ENCODE measurements around the gene CELF2.
A peak's percentile ranks its signal among the peaks of the same experiment; 100 is the strongest.

CELF2 gene

DNA sequence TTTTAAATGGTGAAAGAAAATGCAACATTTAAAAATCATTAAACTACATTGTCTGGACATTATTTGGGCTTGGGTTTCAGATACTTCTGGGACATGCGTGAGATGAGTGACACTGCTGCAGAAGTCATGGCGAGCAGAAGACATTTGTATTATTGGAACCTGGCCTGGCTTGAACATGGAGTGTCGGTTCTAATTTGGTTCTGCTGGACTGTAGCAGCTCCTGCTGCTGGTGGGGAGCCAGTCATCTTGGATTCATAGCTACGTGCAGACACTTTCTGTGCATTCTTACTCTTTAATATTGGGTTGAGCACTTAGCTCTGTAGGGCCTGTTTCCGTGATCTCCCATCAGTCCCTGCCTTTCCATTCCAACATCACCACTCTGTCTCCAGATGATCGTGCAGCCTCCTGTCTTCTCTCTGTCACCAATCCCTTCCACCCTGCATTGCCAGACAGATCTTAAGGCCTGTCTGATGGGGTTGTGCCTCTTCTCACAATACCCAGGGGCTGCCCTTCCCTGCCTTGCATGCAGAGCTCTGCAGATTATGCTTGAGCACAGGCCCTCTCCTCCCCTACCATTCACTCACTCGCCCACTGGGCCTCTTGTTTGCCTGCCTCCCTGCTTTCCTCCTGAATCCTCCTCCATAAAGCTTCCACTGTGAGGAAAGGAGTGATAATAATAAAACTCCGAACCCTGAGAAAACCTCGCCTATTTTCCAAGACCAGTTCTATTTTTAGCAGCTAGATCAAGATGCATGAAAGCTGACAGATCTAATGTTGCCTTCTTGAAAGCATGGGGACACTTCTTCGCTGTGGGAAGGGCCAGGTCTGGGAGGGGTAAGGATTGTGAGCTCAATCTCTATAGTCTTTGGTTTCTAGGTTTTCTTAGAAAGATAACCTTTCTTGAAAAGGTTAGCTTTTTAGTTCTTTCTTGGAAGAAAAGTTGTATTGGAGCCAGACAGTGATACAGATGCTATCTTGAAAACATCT lies 32.9 kb downstream of the CELF2 start:
- H3K4me3 ChIP-seq (ENCODE audit: control insufficient read depth, low read depth, low read length), result no peak overlapping the region
- TF ChIP-seq, protein P1, sequence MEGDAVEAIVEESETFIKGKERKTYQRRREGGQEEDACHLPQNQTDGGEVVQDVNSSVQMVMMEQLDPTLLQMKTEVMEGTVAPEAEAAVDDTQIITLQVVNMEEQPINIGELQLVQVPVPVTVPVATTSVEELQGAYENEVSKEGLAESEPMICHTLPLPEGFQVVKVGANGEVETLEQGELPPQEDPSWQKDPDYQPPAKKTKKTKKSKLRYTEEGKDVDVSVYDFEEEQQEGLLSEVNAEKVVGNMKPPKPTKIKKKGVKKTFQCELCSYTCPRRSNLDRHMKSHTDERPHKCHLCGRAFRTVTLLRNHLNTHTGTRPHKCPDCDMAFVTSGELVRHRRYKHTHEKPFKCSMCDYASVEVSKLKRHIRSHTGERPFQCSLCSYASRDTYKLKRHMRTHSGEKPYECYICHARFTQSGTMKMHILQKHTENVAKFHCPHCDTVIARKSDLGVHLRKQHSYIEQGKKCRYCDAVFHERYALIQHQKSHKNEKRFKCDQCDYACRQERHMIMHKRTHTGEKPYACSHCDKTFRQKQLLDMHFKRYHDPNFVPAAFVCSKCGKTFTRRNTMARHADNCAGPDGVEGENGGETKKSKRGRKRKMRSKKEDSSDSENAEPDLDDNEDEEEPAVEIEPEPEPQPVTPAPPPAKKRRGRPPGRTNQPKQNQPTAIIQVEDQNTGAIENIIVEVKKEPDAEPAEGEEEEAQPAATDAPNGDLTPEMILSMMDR (conservative IDR thresholded peaks at IDR 0.05; ENCODE audit: control insufficient read depth, insufficient read depth, low read depth, low read length), result no peak
- DNase-seq (ENCODE audit: low read depth), result no peak

DNA sequence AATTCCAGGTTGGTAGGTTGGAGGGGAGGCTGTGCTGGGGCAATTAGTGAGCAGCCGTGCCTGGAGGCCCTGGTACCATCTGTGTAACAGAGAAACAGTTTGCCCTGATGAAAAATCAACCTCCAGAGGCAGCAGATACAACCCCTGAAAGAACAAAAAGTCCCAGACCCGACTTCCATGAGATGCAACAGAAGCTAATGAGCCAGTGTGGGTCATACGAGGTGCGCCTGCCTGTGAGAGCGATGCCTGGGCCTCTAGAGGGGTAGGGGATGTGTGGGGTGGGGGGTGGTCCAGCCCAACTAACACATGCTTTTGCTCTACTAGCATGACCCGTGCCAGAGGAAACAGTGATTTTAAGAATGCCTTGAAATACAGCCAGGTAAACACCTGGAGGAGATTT lies 39.3 kb downstream of the CELF2 start:
- DNase-seq (ENCODE audit: low read depth), result no peak
- H3K4me3 ChIP-seq (ENCODE audit: control insufficient read depth, low read depth, low read length), result no peak overlapping the region
- TF ChIP-seq, protein P1 (conservative IDR thresholded peaks at IDR 0.05; ENCODE audit: control insufficient read depth, insufficient read depth, low read depth, low read length), result no peak

DNA sequence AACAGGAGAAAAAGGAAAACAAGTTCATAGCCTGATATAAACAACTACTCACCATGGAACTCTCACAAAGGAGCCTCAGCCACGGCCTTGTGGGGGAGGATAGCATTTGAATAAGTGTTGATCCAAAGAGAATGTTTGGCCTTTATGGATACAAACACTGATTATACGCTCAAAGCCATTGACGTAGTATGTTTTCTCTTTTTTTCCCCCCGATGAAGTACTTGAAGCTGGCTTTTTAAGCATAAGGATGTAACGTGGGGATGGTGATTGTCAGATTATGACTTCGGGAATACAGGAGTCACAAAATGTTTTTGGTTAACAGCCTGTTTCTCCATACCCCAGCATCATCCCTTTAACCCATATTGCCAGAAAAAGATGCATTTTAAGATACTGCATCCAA lies 39.8 kb downstream of the CELF2 start:
- no peak for DNase-seq (ENCODE audit: low read depth)
- TF ChIP-seq, protein P1 (conservative IDR thresholded peaks at IDR 0.05; ENCODE audit: control insufficient read depth, insufficient read depth, low read depth, low read length), result no peak
- no peak overlapping the region for H3K4me3 ChIP-seq (ENCODE audit: control insufficient read depth, low read depth, low read length)

DNA sequence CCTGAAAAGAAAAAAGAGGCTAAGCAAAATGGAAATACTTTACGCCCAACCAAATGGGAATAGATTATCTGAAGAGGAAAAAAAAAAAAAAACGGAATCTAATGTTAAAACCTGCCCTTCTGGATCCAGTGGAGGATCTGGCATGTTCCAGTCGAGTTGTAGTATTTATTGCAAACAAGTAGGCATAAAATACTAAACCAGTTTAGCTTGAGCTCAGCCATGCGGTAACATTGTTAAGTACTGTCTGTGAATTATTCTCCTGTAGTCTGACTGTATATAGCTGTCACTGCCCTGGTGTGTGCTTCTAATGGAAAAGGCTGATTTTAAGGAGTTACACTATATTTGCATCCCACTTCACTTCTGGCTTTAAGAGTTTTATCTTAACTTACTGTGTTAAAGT lies 40.3 kb downstream of the CELF2 start:
- TF ChIP-seq, protein P1 (conservative IDR thresholded peaks at IDR 0.05; ENCODE audit: control insufficient read depth, insufficient read depth, low read depth, low read length), result no peak
- no peak overlapping the region for H3K4me3 ChIP-seq (ENCODE audit: control insufficient read depth, low read depth, low read length)
- DNase-seq (ENCODE audit: low read depth), result no peak

DNA sequence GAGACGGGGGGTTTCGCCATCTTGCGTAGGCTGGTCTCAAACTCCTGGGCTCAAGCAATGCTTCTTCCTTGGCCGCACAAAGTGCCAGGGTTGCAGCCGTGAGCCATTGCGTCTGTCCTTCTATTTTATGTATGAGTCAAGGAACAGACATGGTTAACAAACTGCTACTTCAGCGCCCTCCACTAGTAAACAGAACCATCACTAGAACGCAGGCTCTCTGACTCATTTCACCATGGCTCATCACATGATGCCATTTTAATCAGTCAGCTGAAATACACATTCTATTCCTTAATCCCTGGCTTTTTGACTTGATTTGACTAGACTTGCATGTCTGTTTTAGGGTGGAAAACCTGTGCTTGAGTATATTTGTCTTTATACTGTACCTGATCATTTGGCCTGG lies 41.3 kb downstream of the CELF2 start:
- H3K4me3 ChIP-seq (ENCODE audit: control insufficient read depth, low read depth, low read length), result no peak overlapping the region
- DNase-seq (ENCODE audit: low read depth), result peak; percentile 88
- TF ChIP-seq, protein P1 (conservative IDR thresholded peaks at IDR 0.05; ENCODE audit: control insufficient read depth, insufficient read depth, low read depth, low read length), result no peak

DNA sequence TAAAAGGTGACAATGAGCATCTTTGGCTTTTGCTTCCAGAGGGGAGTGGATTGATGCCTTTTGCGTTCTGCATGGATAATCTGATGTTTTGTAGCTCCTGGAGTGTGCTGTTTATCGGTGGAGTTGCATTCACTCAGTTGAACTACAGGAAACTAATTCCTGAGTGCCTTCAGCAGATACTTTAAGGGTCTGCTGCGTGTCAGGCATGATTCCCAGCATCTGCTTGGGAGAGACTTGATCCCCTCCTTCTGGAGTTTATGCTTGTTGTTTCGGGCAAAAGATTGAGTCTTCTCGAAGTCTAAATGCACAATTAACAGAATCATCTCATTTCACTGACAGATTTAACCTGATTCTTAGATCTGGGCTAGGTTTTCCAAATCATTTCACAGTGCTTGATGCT lies 46.2 kb downstream of the CELF2 start:
- no peak for DNase-seq (ENCODE audit: low read depth)
- H3K4me3 ChIP-seq (ENCODE audit: control insufficient read depth, low read depth, low read length), result no peak overlapping the region
- TF ChIP-seq, protein P1 (conservative IDR thresholded peaks at IDR 0.05; ENCODE audit: control insufficient read depth, insufficient read depth, low read depth, low read length), result no peak

Data from fibroblast of mammary gland (primary cell).